A673 (cell line): ENCODE data around the gene IL1B.

Experiments used
- CTCF ChIP-seq: fragments of 300-800, 200-600 bp; sonication (generic); conservative IDR thresholded peaks from 2 replicates; pipeline ENCODE4 v1.5.1; 2017; ENCODE audit warnings: low read depth, mild to moderate bottlenecking, antibody characterized with exemption, low read length, moderate library complexity, mixed read lengths
- EZH2 ChIP-seq: fragments of 200-600 bp; sonication (generic); IDR thresholded peaks from 2 replicates; pipeline ENCODE4 v1.6.1; 2017; ENCODE audit warnings: borderline replicate concordance, low read depth, mild to moderate bottlenecking, mixed read lengths, antibody characterized with exemption, low read length; ENCODE audit not compliant: poor library complexity, severe bottlenecking

GRCh38 chr2:112866128-112866835 lies 29.7 kb upstream of the IL1B start:
- TF ChIP-seq EZH2, result no peak
- no peak for TF ChIP-seq CTCF
